ENCODE measurements around the gene THBD.

DNA sequence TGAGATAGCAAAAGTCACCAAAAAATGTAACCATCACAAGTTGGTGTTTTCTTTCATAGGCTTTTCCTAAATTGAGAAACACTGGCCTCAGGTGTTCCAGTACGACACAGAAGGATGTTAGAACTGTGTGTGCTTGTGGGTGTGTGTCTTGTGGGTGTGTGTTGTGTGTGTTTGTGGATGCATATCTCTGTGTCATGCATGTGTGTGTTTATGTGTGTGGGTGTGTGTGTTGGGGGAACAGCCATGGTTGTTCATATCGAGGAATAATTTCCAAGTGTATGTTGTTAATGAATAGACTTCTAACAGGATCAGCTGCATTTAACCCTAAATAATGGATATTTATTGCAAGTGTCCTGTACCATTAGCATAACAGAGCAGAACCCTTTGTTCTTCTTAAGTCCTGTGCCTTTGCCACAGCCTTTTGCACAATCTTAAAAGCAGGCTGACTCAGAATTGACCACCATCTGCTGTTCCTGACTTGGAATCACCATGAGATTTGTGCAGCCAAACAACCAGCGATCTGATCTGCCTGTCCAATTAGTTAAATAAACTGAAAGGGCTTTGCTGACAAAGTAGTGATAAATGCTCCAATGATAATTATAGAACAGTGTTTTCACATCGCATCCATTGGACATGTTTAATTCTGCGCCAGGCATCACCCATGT, 29.0 kb upstream of the THBD start:
- no peak for TF ChIP-seq EP300 (IDR thresholded peaks at IDR 0.05)
- TF ChIP-seq, protein P1, sequence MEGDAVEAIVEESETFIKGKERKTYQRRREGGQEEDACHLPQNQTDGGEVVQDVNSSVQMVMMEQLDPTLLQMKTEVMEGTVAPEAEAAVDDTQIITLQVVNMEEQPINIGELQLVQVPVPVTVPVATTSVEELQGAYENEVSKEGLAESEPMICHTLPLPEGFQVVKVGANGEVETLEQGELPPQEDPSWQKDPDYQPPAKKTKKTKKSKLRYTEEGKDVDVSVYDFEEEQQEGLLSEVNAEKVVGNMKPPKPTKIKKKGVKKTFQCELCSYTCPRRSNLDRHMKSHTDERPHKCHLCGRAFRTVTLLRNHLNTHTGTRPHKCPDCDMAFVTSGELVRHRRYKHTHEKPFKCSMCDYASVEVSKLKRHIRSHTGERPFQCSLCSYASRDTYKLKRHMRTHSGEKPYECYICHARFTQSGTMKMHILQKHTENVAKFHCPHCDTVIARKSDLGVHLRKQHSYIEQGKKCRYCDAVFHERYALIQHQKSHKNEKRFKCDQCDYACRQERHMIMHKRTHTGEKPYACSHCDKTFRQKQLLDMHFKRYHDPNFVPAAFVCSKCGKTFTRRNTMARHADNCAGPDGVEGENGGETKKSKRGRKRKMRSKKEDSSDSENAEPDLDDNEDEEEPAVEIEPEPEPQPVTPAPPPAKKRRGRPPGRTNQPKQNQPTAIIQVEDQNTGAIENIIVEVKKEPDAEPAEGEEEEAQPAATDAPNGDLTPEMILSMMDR (IDR thresholded peaks at IDR 0.05), result no peak
